Epithelial cell of proximal tubule (primary cell): ENCODE results near the gene ZNF784. TPM values are rescaled to one million over a fixed set of nuclear protein-coding genes. Genes with fewer than 3 reads are reported as not detected.

Source experiments
- DNase-seq: peaks from one replicate; pipeline ENCODE4 v3.0.0-alpha.2; 2011; ENCODE audit warnings: low read depth
- H3K4me3 ChIP-seq: 2 replicates; pipeline ENCODE4 v1.5.1; 2011; ENCODE audit warnings: low read depth, mild to moderate bottlenecking, low read length
- CTCF ChIP-seq: conservative IDR thresholded peaks from 2 replicates; pipeline ENCODE4 v1.5.1; 2012; ENCODE audit warnings: low read depth, mild to moderate bottlenecking, low read length
- total RNA-seq: library from RNA; depleted of rRNA; stranded (reverse); fragments of >200 nt; gene quantifications from 2 replicates; pipeline ENCODE4 v1.2.3, GENCODE V29; 2015

ZNF784 gene
- total RNA-seq, 1 donor from 2014 or later, result 0.58 TPM

GRCh38 chr19:55652311-55653128 lies 28.2 kb upstream of the ZNF784 start:
- no peak for TF ChIP-seq CTCF
- DNase-seq, result no peak
- no peak overlapping the region for H3K4me3 ChIP-seq

GRCh38 chr19:55651236-55651635 lies 26.9 kb upstream of the ZNF784 start:
- no peak for DNase-seq
- no peak for TF ChIP-seq CTCF
- no peak overlapping the region for H3K4me3 ChIP-seq

- no peak for DNase-seq
- no peak overlapping the region for H3K4me3 ChIP-seq
- TF ChIP-seq CTCF, result no peak
Measured at GRCh38 chr19:55650602-55651230, 26.4 kb upstream of the ZNF784 start.

- H3K4me3 ChIP-seq, result no peak overlapping the region
- no peak for DNase-seq
- no peak for TF ChIP-seq CTCF
Measured at GRCh38 chr19:55650126-55650557, 25.8 kb upstream of the ZNF784 start.

- TF ChIP-seq CTCF, result no peak
- no peak for DNase-seq
- H3K4me3 ChIP-seq, result peak overlapping the region; percentile 88
Measured at GRCh38 chr19:55649268-55650125, 25.1 kb upstream of the ZNF784 start.

GRCh38 chr19:55648585-55649267 lies 24.4 kb upstream of the ZNF784 start:
- no peak for DNase-seq
- TF ChIP-seq CTCF, result no peak
- H3K4me3 ChIP-seq, result peak overlapping the region; percentile 88
